T1000 (cell line): ENCODE results near the gene RUNX2.
"Not testable (repeated sequence)": the region's sequence is repeated elsewhere in the genome, so short reads cannot be mapped to it uniquely, and the experiment has no call there.

Experiments used
- DNase-seq: peaks from one replicate; lab custom pipeline; 2025; ENCODE audit warnings: mixed read lengths; lab: John Stamatoyannopoulos, UW

Gene RUNX2

GRCh38 chr6:45648262-45648620 lies 320.1 kb downstream of the RUNX2 start:
- DNase-seq, result no peak

- DNase-seq, result peak; percentile 39
These were observed 322.5 kb downstream of the RUNX2 start for GRCh38 chr6:45650524-45651135.

- DNase-seq, result no peak
These were observed 323.2 kb downstream of the RUNX2 start for GRCh38 chr6:45651301-45651700.

- DNase-seq, result no peak
These were observed 324.3 kb downstream of the RUNX2 start for GRCh38 chr6:45652416-45652815.

- no peak for DNase-seq
These were observed 325.2 kb downstream of the RUNX2 start for GRCh38 chr6:45653117-45653883.

GRCh38 chr6:45654673-45655072 lies 326.5 kb downstream of the RUNX2 start:
- no peak for DNase-seq

GRCh38 chr6:45655745-45656476 lies 327.8 kb downstream of the RUNX2 start:
- DNase-seq, result peak; percentile 73

GRCh38 chr6:45657226-45657625 lies 329.1 kb downstream of the RUNX2 start:
- DNase-seq, result no peak

GRCh38 chr6:45658400-45658799 lies 330.3 kb downstream of the RUNX2 start:
- no peak for DNase-seq

GRCh38 chr6:45658958-45659357 lies 330.8 kb downstream of the RUNX2 start:
- DNase-seq, result no peak

- DNase-seq, result no peak
These were observed 333.5 kb downstream of the RUNX2 start for GRCh38 chr6:45661661-45662060.

- no peak for DNase-seq
These were observed 335.4 kb downstream of the RUNX2 start for GRCh38 chr6:45663251-45664221.

- DNase-seq, result no peak
These were observed 336.6 kb downstream of the RUNX2 start for GRCh38 chr6:45664707-45665106.

- no peak for DNase-seq
These were observed 337.7 kb downstream of the RUNX2 start for GRCh38 chr6:45665859-45666258.

- no peak for DNase-seq
These were observed 338.7 kb downstream of the RUNX2 start for GRCh38 chr6:45666846-45667245.

GRCh38 chr6:45667300-45667699 lies 339.2 kb downstream of the RUNX2 start:
- DNase-seq, result no peak

- DNase-seq, result no peak
These were observed 339.6 kb downstream of the RUNX2 start for GRCh38 chr6:45667766-45668165.

GRCh38 chr6:45668705-45669104 lies 340.6 kb downstream of the RUNX2 start:
- DNase-seq, result no peak

GRCh38 chr6:45673167-45673566 lies 345.0 kb downstream of the RUNX2 start:
- DNase-seq, result not testable (repeated sequence)

- not testable (repeated sequence) for DNase-seq
These were observed 347.0 kb downstream of the RUNX2 start for GRCh38 chr6:45675166-45675565.

GRCh38 chr6:45675634-45676033 lies 347.5 kb downstream of the RUNX2 start:
- DNase-seq, result no peak

GRCh38 chr6:45676380-45676779 lies 348.2 kb downstream of the RUNX2 start:
- no peak for DNase-seq
